H1 (cell line): Measurements from ENCODE around the gene SIRT3. TPM values are rescaled to one million over a fixed set of nuclear protein-coding genes. Genes with fewer than 3 reads are reported as not detected.

Source experiments
- CTCF ChIA-PET: fragments of 300-600 bp; sonication (Branson Sonifier 250); formaldehyde crosslinking; loops from one replicate; lab custom pipeline; 2021; ENCODE audit not compliant: partially characterized antibody; lab: Charles Lee
- POLR2A ChIA-PET: fragments of 300-600 bp; sonication (Branson Sonifier 250); formaldehyde crosslinking; loops from one replicate; lab custom pipeline; 2021; ENCODE audit warnings: inconsistent platforms; ENCODE audit not compliant: partially characterized antibody; lab: Charles Lee
- DNase-seq, 2 experiments: peaks; one replicate each; pipeline versions ENCODE4 v3.0.0 to v3.0.0-alpha.2; 2010 to 2022; ENCODE audit warnings: low spot score in 2 of 2, low read depth in 1 of 2, mixed read lengths in 1 of 2
- FAIRE-seq: peaks from 2 replicates; lab custom pipeline; 2011; peaks lifted over from hg19 to GRCh38; lab: Jason Lieb, UNC
- H2AFZ ChIP-seq: 2 replicates; pipeline ENCODE4 v1.8.1; 2012; ENCODE audit warnings: low read length, inconsistent platforms
- H2AK5ac ChIP-seq: 2 replicates; pipeline ENCODE4 v1.6.1; 2013; ENCODE audit warnings: low read depth, low read length
- H2BK120ac ChIP-seq: replicated peaks from 2 replicates; pipeline ENCODE3; 2013; ENCODE audit warnings: low read depth, low read length, inconsistent platforms
- H2BK12ac ChIP-seq: 2 replicates; pipeline ENCODE4 v1.6.1; 2013; ENCODE audit warnings: low read depth, low read length
- H2BK15ac ChIP-seq: 2 replicates; pipeline ENCODE4 v1.6.1; 2013; ENCODE audit warnings: low read length
- H2BK20ac ChIP-seq: 2 replicates; pipeline ENCODE4 v1.6.1; 2013; ENCODE audit warnings: low read length
- H2BK5ac ChIP-seq: 2 replicates; pipeline ENCODE4 v1.6.1; 2013; ENCODE audit warnings: low read depth, low read length
- H3K14ac ChIP-seq: 2 replicates; pipeline ENCODE4 v1.6.1; 2013; ENCODE audit warnings: inconsistent platforms; ENCODE audit not compliant: insufficient read length
- H3K18ac ChIP-seq: 2 replicates; pipeline ENCODE4 v1.6.1; 2013; ENCODE audit warnings: low read length; ENCODE audit errors: extremely low read depth
- H3K23ac ChIP-seq: 2 replicates; pipeline ENCODE4 v1.6.1; 2013; ENCODE audit warnings: inconsistent platforms; ENCODE audit not compliant: insufficient read length
- H3K23me2 ChIP-seq: 2 replicates; pipeline ENCODE4 v1.6.1; 2013; ENCODE audit warnings: low read depth, low read length
- H3K27ac ChIP-seq: 2 replicates; pipeline ENCODE4 v1.6.1; 2011; ENCODE audit warnings: low read depth, low read length, inconsistent platforms
- H3K27me3 ChIP-seq, 4 experiments: replicated peaks in 1 of 4; 1 replicate in 1 of 4; 2 replicates in 3 of 4; pipeline versions ENCODE4 v1.6.1 to v1.8.1; 2011 to 2013; ENCODE audit warnings: low read length in 3 of 4, mild to moderate bottlenecking in 3 of 4, inconsistent platforms in 2 of 4, mixed read lengths in 2 of 4, moderate library complexity in 1 of 4; ENCODE audit not compliant: control insufficient read depth in 3 of 4, insufficient read depth in 3 of 4; ENCODE audit errors: extremely low read depth in 1 of 4
- H3K36me3 ChIP-seq, 4 experiments: 2 replicates each; pipeline versions ENCODE4 v1.6.1 to v1.8.1; 2011 to 2013; ENCODE audit warnings: mild to moderate bottlenecking in 4 of 4, low read length in 3 of 4, moderate library complexity in 2 of 4, control low read depth in 1 of 4, inconsistent platforms in 1 of 4; ENCODE audit not compliant: insufficient read depth in 4 of 4, control insufficient read depth in 2 of 4
- H3K4ac ChIP-seq: replicated peaks from 2 replicates; pipeline ENCODE3; 2013; ENCODE audit warnings: low read length, low read depth, mixed read lengths, inconsistent platforms; ENCODE audit not compliant: insufficient read length
- H3K4me1 ChIP-seq, 4 experiments: replicated peaks in 1 of 4; 1 replicate in 1 of 4; 2 replicates in 3 of 4; pipeline versions ENCODE4 v1.6.1 to v1.8.1; 2011 to 2013; ENCODE audit warnings: low read length in 3 of 4, inconsistent platforms in 2 of 4, mixed read lengths in 1 of 4; ENCODE audit not compliant: insufficient read depth in 4 of 4, control insufficient read depth in 3 of 4
- H3K4me2 ChIP-seq, 2 experiments: 2 replicates each; pipeline versions ENCODE4 v1.6.1 to v1.8.1; 2011 to 2013; ENCODE audit warnings: low read depth in 2 of 2, low read length in 2 of 2, control low read depth in 1 of 2, inconsistent platforms in 1 of 2, mild to moderate bottlenecking in 1 of 2; ENCODE audit not compliant: insufficient read depth in 1 of 2
- H3K4me3 ChIP-seq, 4 experiments: fragments of 200-600, 300-600 bp in 1 of 4; sonication (generic), shearing (Covaris generic), sonication (Bioruptor Twin) in 1 of 4; 2 replicates each; pipeline versions ENCODE4 v1.5.1 to v1.8.1; 2011 to 2016; ENCODE audit warnings: low read length in 4 of 4, low read depth in 3 of 4, control low read depth in 2 of 4, inconsistent platforms in 2 of 4, mild to moderate bottlenecking in 2 of 4, mixed read lengths in 1 of 4, moderate library complexity in 1 of 4; ENCODE audit not compliant: insufficient read depth in 2 of 4; ENCODE audit errors: extremely low read depth in 1 of 4
- H3K56ac ChIP-seq: replicated peaks from 2 replicates; pipeline ENCODE3; 2013; ENCODE audit warnings: low read depth, mild to moderate bottlenecking, mixed read lengths, low read length, inconsistent platforms; ENCODE audit not compliant: insufficient read length
- H3K79me1 ChIP-seq: 2 replicates; pipeline ENCODE4 v1.6.1; 2013; ENCODE audit warnings: low read depth, low read length, control low read depth
- H3K79me2 ChIP-seq, 2 experiments: 2 replicates each; pipeline versions ENCODE4 v1.6.1 to v1.8.1; 2012 to 2013; ENCODE audit warnings: low read length in 2 of 2, mild to moderate bottlenecking in 2 of 2, inconsistent platforms in 1 of 2; ENCODE audit not compliant: insufficient read depth in 2 of 2, control insufficient read depth in 1 of 2
- H3K9ac ChIP-seq, 4 experiments: replicated peaks in 1 of 4; 1 replicate in 1 of 4; 2 replicates in 3 of 4; pipeline versions ENCODE4 v1.6.1 to v1.8.1; 2011 to 2013; ENCODE audit warnings: low read depth in 3 of 4, low read length in 3 of 4, control low read depth in 2 of 4, mild to moderate bottlenecking in 2 of 4, moderate library complexity in 2 of 4, inconsistent platforms in 1 of 4; ENCODE audit errors: extremely low read depth in 1 of 4
- H3K9me3 ChIP-seq, 2 experiments: 2 replicates each; pipeline versions ENCODE4 v1.6.1 to v1.8.1; 2012 to 2013; ENCODE audit warnings: mild to moderate bottlenecking in 2 of 2, moderate library complexity in 2 of 2, control low read depth in 1 of 2, inconsistent platforms in 1 of 2, low read depth in 1 of 2, low read length in 1 of 2, mixed read lengths in 1 of 2; ENCODE audit not compliant: insufficient read depth in 2 of 2
- H4K20me1 ChIP-seq, 2 experiments: replicated peaks in 1 of 2; 2 replicates each; pipeline versions ENCODE3 to v1.8.1; 2011 to 2013; ENCODE audit warnings: inconsistent platforms in 2 of 2, low read length in 2 of 2, mild to moderate bottlenecking in 1 of 2; ENCODE audit not compliant: insufficient read depth in 2 of 2, control insufficient read depth in 1 of 2
- H4K5ac ChIP-seq: 2 replicates; pipeline ENCODE4 v1.6.1; 2013; ENCODE audit warnings: low read length, low read depth, mixed read lengths, inconsistent platforms; ENCODE audit not compliant: insufficient read length
- H4K8ac ChIP-seq: 2 replicates; pipeline ENCODE4 v1.8.0; 2013; ENCODE audit warnings: mild to moderate bottlenecking, moderate library complexity, low read length, inconsistent platforms; ENCODE audit not compliant: insufficient read depth; ENCODE audit errors: extremely low read depth
- H4K91ac ChIP-seq: replicated peaks from 2 replicates; pipeline ENCODE3; 2013; ENCODE audit warnings: low read length, mixed read lengths, inconsistent platforms; ENCODE audit not compliant: insufficient read length
- ATF2 ChIP-seq: IDR thresholded peaks from 2 replicates; pipeline ENCODE4 v1.6.1; 2012; ENCODE audit warnings: low read length, inconsistent platforms
- CBX8 ChIP-seq: fragments of 300-800, 300-1000 bp; sonication (generic); IDR thresholded peaks from 2 replicates; pipeline ENCODE4 v1.7.1; 2016; ENCODE audit warnings: low read depth, low read length, borderline replicate concordance
- CHD2 ChIP-seq: IDR thresholded peaks from 2 replicates; pipeline ENCODE4 v1.6.1; 2012; ENCODE audit warnings: low read length, improper control_type of control experiment
- CTBP2 ChIP-seq: IDR thresholded peaks from 2 replicates; pipeline ENCODE4 v1.7.0; 2011; ENCODE audit warnings: borderline replicate concordance, mild to moderate bottlenecking, moderate library complexity, mixed read lengths, low read length; ENCODE audit not compliant: insufficient read depth, insufficient read length
- CTCF ChIP-seq, 3 experiments: IDR thresholded peaks; 1 replicate in 2 of 3; 2 replicates in 1 of 3; pipeline versions ENCODE4 v1.5.1 to v1.6.1; 2011; ENCODE audit warnings: low read length in 3 of 3, mild to moderate bottlenecking in 3 of 3, inconsistent platforms in 2 of 3, low read depth in 1 of 3, moderate library complexity in 1 of 3; ENCODE audit not compliant: insufficient read depth in 1 of 3; ENCODE audit errors: control extremely low read depth in 1 of 3
- EP300 ChIP-seq, 2 experiments: IDR thresholded peaks; 1 replicate in 1 of 2; 2 replicates in 1 of 2; pipeline ENCODE4 v1.6.1; 2011 to 2012; ENCODE audit warnings: low read depth in 2 of 2, low read length in 2 of 2, mild to moderate bottlenecking in 2 of 2, borderline replicate concordance in 1 of 2, inconsistent platforms in 1 of 2, moderate library complexity in 1 of 2
- HDAC6 ChIP-seq: IDR thresholded peaks from one replicate; pipeline ENCODE4 v1.7.1; 2012; ENCODE audit warnings: low read depth, mild to moderate bottlenecking, inconsistent platforms, low read length, moderate library complexity
- PHF8 ChIP-seq: fragments of 200-600 bp; sonication (generic); conservative IDR thresholded peaks from 2 replicates; pipeline ENCODE4 v1.7.1; 2012; ENCODE audit warnings: low read depth, mild to moderate bottlenecking, inconsistent platforms, low read length, moderate library complexity
- SP4 ChIP-seq: IDR thresholded peaks from 2 replicates; pipeline ENCODE4 v1.6.1; 2012; ENCODE audit warnings: low read length, inconsistent platforms
- WGBS, 2 experiments: shearing (Covaris generic) in 1 of 2; methylation state at CpG; one replicate each; pipeline versions ENCODE4 v1.1.6 to v1.1.7; 2013 to 2015; ENCODE audit warnings: low lambda C conversion rate in 2 of 2, mixed read lengths in 2 of 2, inconsistent platforms in 1 of 2, low coverage in 1 of 2, missing lambda C conversion rate in 1 of 2; ENCODE audit not compliant: insufficient replicate concordance in 2 of 2, insufficient coverage in 1 of 2, insufficient read length in 1 of 2; ENCODE audit errors: extremely low coverage in 1 of 2, missing lambda C conversion rate in 1 of 2; 5-methylcytosine and 5-hydroxymethylcytosine counted together
- polyA plus RNA-seq, 7 experiments: library from polyadenylated mRNA; depleted of rRNA in 3 of 7; stranded (reverse) in 5 of 7; unstranded in 2 of 7; fragments of >200 nt in 5 of 7; fragments of 200-250 nt in 2 of 7; gene quantifications; 1 replicate in 5 of 7; 2 replicates in 1 of 7; 4 replicates in 1 of 7; pipeline versions ENCODE4 v1.2.1 to v1.2.3, GENCODE V29; 2011 to 2013; ENCODE audit warnings: missing spikeins in 2 of 7, mixed read lengths in 2 of 7
- total RNA-seq: library from RNA; stranded (reverse); fragmentation: NEBNext Ultra II Directional; extraction: Animal tissue kit (Norgen Biotek cat#: 25700); gene quantifications from 2 replicates; pipeline ENCODE4 v1.2.1, GENCODE V29; 2021

The SIRT3 gene
- total and polyA plus RNA-seq, 2 of the 8 experiments (the other 6 are each of a cell fraction or from before 2014, with no cell fraction given) = 14.3 to 21.6 TPM

GRCh38 chr11:259413-259812 lies 23.3 kb upstream of the SIRT3 start:
- Histone ChIP-seq H4K91ac (no peak overlapping the region), H4K8ac (no peak overlapping the region), H3K79me1 (no peaks in the 10 kb centered on the region), H2AK5ac (no peak overlapping the region), H2BK15ac (no peak overlapping the region), H2BK5ac (no peak overlapping the region), H3K4me3 (no peak overlapping the region), H4K5ac (no peak overlapping the region), H3K4ac (no peak overlapping the region), H2AFZ (no peak overlapping the region), H3K4me2 (no peak overlapping the region), H3K23me2 (peaks cover 6% of the 10 kb centered on the region; the same call in 1 of the 2 replicates), H3K9me3 (no peaks in the 10 kb centered on the region), H3K14ac (no peak overlapping the region), H2BK20ac (no peak overlapping the region), H3K4me1 (no peaks in the 10 kb centered on the region), H2BK120ac (no peak overlapping the region), H2BK12ac (no peak overlapping the region), H3K27ac (no peak overlapping the region), H3K23ac (no peak overlapping the region), H4K20me1 (no peaks in the 10 kb centered on the region), H3K79me2 (no peaks in the 10 kb centered on the region), H3K36me3 (no peaks in the 10 kb centered on the region), H3K9ac (no peak overlapping the region), H3K18ac (no peak overlapping the region), H3K27me3 (no peaks in the 10 kb centered on the region), H3K56ac (no peak overlapping the region)
- DNase-seq (no peak), FAIRE-seq (no peak)
- WGBS, 2 experiments = 84% methylated on average over 10 of the region's 10 CpGs; no CpG with 5 or more reads in 1 of the 2 experiments
- POLR2A ChIA-PET = no interaction called here
- CTCF ChIA-PET = interaction anchor here (0.8 to 1.8 kb wide), 7 partner anchors 9 to 104 kb away, joined by 3 to 6 read pairs (median 4); no protein-coding TSS in a partner anchor
- no peak for TF ChIP-seq CTBP2
- TF ChIP-seq CBX8 = no peak
- no peak for TF ChIP-seq PHF8
- no peak for TF ChIP-seq ATF2
- no peak for TF ChIP-seq EP300 (IDR thresholded peaks at IDR 0.05; ENCODE audit: borderline replicate concordance in 1 of 2, low read depth in 2 of 2, low read length in 2 of 2)
- no peak for TF ChIP-seq CHD2
- TF ChIP-seq HDAC6 = no peak
- no peak for TF ChIP-seq SP4
- no peak for TF ChIP-seq CTCF (IDR thresholded peaks at IDR 0.05; ENCODE audit: control extremely low read depth in 1 of 3, insufficient read depth in 1 of 3, low read depth in 1 of 3, low read length in 3 of 3)
